EL (cell line): ENCODE measurements around the gene TRIM75.
"Not testable (repeated sequence)": the region's sequence is repeated elsewhere in the genome, so short reads cannot be mapped to it uniquely, and the experiment has no call there.

ENCODE experiments used
- DNase-seq: peaks from one replicate; pipeline ENCODE4 v3.0.0-alpha.2; 2016

TRIM75 gene

GRCh38 chr4:165079476-165079875 is 25.8 kb downstream of the TRIM75 start:
- no peak for DNase-seq

- not testable (repeated sequence) for DNase-seq
Observed at GRCh38 chr4:165084787-165085186, 31.1 kb downstream of the TRIM75 start.

GRCh38 chr4:165085946-165086345 is 32.3 kb downstream of the TRIM75 start:
- DNase-seq: no peak

GRCh38 chr4:165088366-165088765 is 34.7 kb downstream of the TRIM75 start:
- DNase-seq: no peak

- not testable (repeated sequence) for DNase-seq
Observed at GRCh38 chr4:165092187-165092586, 38.5 kb downstream of the TRIM75 start.

GRCh38 chr4:165094873-165095272 is 41.2 kb downstream of the TRIM75 start:
- DNase-seq: no peak

GRCh38 chr4:165095291-165095690 is 41.6 kb downstream of the TRIM75 start:
- no peak for DNase-seq

- DNase-seq: peak; percentile 8
Observed at GRCh38 chr4:165096776-165097175, 43.1 kb downstream of the TRIM75 start.

GRCh38 chr4:165101641-165102040 is 48.0 kb downstream of the TRIM75 start:
- DNase-seq: no peak

GRCh38 chr4:165106518-165106917 is 52.9 kb downstream of the TRIM75 start:
- DNase-seq: no peak
